HG02642 (cell line): ENCODE measurements around the gene CDX2.

ENCODE experiments used
- ATAC-seq: cut with Tn5 transposase; IDR thresholded peaks from one replicate; pipeline ENCODE4 v1.9.1; 2021; ENCODE audit warnings: mild to moderate bottlenecking; ENCODE audit not compliant: unreplicated experiment, poor library complexity

CDX2 gene

DNA sequence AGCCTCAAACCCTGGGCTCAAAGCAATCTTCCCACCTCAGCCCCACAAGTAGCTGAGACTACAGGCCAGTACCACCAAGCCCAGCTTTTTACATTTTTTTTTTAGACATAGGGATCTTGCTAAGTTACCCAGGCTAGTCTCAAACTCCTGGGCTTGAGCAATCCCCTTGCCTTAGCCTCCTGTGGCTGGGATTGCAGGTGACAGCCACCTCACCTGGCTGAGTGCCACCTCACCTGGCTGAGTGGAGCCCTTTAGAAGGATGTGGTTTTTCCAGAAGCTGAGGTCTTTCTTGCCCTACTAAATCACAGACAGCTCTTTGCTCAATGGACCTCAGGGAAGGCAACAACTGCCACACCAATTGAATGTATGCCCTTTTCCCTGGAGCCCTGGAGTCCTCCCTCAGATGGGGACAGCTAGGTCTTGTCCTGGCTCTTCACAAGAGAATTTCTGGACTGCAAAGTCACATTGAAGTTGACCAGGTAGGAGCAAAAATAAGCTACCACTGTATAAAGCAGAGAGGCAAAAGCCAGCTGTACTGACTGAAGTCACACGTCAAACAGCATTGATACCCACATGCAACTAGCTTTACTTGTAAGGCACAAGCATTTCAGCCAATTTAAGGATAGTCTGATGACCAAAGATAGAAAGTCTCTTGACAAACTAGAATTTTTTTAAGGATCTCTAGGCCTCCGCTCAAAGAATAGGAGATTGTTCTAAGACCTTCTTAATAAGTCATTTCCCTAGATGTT lies 35.4 kb downstream of the CDX2 start:
- no peak for ATAC-seq

DNA sequence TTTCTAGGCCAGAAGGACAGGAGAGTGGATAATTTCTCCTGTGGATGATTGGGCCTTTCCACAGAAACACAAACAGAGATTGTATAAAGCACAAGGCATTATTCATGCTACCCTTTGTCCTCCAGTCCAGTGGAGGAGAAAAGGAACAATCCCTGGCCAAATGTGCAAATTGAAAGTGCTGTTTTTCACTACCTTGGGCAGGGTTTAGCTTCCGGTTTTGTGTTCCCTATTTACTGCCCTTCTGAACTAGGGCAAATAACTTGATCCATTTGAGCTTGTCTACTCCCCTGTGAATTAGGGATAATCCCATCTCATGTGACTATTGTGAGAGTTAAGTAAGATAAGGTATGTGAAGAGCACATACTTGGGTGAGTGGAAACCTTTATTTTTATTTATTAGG lies 36.0 kb downstream of the CDX2 start:
- ATAC-seq: no peak

DNA sequence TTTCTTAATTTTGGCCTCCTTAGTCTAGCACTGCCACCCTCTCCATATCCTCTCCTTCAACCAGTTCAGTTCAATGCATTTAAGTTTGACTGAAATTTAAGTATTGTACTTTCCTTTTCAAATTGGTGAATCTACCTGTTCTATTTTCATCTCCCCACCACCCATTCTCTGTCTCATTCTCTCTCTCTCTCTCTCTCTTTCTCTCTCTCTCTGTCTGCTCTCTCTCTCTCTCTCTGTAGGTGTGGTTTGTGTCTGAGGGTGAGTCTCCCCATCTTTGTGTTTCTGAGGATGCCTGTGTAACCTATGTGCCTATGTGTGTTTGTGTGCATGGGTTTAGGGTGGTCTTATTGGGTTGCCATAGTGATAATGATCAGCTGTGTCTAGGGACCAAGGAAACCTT lies 39.2 kb downstream of the CDX2 start:
- no peak for ATAC-seq

GRCh38 chr13:27928805-27929753 lies 40.0 kb downstream of the CDX2 start:
- ATAC-seq: no peak

DNA sequence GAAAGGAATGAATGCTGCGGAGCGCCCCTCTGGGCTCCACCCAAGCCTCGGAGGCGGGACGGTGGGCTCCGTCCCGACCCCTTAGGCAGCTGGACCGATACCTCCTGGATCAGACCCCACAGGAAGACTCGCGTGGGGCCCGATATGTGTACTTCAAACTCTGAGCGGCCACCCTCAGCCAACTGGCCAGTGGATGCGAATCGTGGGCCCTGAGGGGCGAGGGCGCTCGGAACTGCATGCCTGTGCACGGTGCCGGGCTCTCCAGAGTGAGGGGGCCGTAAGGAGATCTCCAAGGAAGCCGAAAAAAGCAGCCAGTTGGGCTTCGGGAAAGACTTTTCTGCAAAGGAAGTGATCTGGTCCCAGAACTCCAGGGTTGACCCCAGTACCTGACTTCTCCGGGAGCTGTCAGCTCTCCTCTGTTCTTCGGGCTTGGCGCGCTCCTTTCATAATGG lies 40.7 kb downstream of the CDX2 start:
- ATAC-seq: no peak

GRCh38 chr13:27927444-27928352 lies 41.4 kb downstream of the CDX2 start:
- no peak for ATAC-seq

DNA sequence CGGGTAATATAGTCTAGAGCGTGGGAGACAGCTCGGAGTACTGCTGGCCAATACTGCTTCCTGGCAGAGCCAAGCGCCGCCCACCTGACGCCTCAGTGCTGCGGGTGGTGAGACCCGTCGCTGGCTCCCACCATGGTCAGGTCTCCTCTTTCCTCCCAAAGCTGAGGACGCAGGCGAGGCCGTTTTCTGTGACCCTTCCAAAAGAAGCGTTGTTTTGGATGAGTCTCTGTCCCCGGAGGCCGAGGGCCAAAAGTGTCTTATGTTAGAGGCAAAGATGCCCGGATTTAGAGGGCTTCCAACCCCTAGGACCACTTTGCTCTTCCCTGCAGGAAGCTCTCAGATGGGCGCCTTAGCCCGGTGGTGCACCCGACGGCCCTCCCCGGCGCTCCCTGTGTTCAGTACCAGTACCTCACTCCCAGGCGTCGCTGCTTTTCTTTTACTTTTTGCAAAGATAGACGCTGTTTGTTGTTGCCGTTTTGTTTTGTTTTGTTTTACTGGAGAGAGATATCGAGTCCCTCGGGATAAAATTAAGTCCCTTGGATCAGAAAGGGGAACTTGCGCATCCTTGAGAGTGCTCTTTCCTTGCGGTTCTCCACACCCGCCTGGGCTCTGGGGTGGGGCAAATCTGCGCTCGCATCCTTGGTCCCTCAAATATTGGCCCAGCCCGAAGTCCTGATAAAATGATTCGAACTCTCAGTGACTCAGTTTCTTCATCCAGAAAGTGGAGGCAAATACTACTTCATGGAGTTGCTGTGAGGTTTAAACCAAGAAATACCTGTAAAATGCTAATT lies 42.3 kb downstream of the CDX2 start:
- no peak for ATAC-seq

- no peak for ATAC-seq
Measured at GRCh38 chr13:27925220-27925991, 43.7 kb downstream of the CDX2 start.

- no peak for ATAC-seq
Measured at GRCh38 chr13:27924529-27925141, 44.5 kb downstream of the CDX2 start.

DNA sequence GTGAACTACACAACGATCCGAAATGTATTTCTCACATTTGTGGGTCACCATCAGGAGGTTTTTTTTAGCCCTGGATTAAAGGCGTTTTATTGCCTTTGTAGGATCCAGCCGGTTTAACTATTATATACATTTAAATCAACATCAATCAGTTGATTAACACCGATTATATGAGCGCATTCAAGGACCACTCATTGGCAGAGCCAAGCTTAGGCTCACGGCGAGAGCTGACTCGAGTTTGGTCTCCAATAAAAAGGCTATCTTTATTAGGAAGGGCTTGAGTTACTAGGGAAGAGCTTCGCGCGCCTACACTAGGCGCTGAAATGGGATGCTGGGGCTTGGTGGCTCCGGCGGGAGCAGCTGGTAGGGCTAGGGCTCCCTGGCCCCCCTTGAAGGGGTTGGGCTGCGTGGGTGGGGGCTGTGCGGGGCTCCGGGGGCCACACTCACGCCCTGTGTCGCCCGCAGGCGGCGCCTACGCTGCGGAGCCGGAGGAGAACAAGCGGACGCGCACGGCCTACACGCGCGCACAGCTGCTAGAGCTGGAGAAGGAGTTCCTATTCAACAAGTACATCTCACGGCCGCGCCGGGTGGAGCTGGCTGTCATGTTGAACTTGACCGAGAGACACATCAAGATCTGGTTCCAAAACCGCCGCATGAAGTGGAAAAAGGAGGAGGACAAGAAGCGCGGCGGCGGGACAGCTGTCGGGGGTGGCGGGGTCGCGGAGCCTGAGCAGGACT lies 45.2 kb downstream of the CDX2 start:
- ATAC-seq: no peak

DNA sequence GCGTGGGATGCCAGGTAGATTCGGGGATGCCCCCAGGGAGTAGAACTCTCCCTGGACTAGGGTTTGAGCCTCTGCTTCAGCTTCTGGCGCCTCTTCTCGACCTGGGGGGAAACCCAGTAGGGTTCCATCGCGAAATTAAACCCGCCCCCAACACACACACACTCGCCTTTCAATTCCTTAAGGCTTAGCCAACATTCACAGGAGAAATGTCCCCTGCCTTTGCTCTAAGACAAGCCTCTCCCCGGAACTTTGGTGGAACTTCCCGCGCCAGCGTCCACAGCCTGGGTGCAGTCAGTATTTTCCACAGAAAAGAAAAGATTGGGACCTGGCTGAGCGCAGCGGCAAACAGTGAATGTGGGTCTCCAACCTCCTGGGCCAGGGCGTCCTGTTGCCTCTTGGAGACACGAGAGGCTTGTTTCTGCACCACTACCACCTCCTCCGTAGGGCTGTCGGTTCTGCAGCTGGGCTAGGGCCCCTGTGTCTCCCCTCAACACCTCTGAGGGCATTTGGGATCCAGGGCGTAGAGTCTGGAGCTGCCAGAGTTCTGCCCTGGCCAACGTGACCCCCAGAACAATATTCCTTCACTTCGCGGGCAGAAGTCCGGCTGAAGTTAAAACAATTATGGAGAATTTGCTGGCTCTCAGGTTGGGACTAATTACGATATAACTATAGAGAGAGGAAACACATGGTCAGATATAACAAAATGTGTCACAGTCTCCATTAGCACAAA lies 46.1 kb downstream of the CDX2 start:
- no peak for ATAC-seq

DNA sequence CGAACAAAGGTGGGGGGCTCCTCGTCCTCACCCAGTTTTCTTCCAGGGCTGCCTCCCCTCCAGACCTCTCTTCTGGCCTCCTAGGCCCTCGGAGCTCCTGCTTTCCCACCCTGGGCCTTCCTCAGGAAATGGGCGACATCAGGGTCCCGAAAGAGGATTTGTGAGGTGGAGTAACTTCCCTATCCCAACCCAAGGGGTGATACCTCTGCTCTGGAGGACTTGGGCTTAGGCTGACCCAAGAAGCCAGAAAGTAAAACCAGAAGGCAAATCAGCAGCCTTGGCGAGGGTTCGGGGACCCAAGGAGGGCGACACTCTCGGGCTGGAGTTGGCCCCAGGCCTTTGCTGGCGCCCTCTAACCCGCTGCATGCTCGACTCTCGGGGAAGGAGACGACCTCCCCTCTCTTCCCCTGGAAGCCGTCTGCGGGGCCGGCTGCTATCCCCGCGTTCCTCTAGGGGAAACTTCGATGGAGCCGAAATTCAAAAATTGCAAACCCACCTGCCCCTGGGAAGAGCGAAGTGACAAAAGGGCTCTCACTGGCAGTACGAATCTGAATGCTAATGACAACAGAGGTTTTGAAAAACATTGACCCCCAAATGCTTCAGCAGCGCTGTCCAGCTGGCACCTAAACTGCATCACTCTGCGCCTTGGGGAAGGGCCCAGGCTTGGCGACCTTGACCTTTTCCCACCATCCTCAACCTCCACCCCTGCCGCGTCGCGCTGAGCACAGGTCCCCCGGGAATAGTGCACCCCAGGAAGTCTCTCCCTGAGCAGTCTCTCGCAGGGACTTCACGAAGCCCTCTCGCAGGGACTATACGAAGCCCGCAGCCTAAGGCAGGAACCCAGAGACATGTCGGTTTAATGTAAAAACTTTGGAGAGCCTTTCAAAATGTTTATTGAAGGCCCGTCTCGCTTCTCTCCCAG lies 46.9 kb downstream of the CDX2 start:
- ATAC-seq: no peak

DNA sequence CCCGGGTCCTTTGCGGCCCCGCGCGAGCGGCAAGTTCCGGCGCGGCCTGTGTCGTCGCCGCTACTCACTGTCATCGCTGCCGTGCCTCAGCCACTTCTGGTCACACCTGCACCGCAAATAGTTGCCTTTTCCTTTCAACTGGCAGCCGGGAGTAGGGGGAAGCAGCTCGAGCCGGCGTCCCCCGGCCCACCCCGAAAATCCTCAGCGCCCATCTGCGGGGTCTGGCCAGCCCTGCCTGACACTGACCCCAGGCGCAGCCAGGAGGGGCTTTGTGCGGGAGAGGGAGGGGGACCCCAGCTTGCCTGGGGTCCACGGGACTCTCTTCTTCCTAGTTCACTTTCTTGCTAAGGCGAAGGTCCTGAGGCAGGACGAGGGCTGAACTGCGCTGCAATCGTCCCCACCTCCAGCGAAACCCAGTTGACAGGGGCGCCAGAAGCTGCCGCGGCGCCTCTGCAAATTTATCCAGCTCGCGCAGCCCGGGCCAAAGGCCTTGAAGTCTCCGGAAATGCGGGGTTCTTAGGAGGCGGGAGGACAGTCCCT lies 47.6 kb downstream of the CDX2 start:
- no peak for ATAC-seq

GRCh38 chr13:27920677-27921420 lies 48.3 kb downstream of the CDX2 start:
- no peak for ATAC-seq
